ENCODE measurements around the gene CLEC17A. TPM values are rescaled to one million over a fixed set of nuclear protein-coding genes. Genes with fewer than 3 reads are reported as not detected.
"Not testable (repeated sequence)": the region's sequence is repeated elsewhere in the genome, so short reads cannot be mapped to it uniquely, and the experiment has no call there.

CLEC17A gene
- polyA plus RNA-seq, 1 experiment, result not detected

- ChIA-PET POLR2A (no interaction called here), CTCF (interaction anchor here (1.3 kb wide), 1 partner anchor 39 kb away, joined by 3 read pairs; no protein-coding TSS in a partner anchor)
- Histone ChIP-seq H3K4me3 (ENCODE audit: low read depth, low read length) (no peak overlapping the region), H3K27me3 (ENCODE audit: control insufficient read depth, insufficient read depth, low read length) (no peaks in the 10 kb centered on the region), H3K36me3 (ENCODE audit: control insufficient read depth, insufficient read depth, low read length) (no peaks in the 10 kb centered on the region)
- DNase-seq (ENCODE audit: low read depth), result no peak
- no peak for TF ChIP-seq CTCF (IDR thresholded peaks at IDR 0.05; ENCODE audit: insufficient read depth, low read depth, low read length)
Observed at GRCh38 chr19:14612657-14613056, 29.8 kb downstream of the CLEC17A start.

GRCh38 chr19:14613399-14614098 lies 30.7 kb downstream of the CLEC17A start:
- H3K36me3 ChIP-seq (ENCODE audit: control insufficient read depth, insufficient read depth, low read length); CTCF ChIA-PET; DNase-seq (ENCODE audit: low read depth); POLR2A ChIA-PET; H3K4me3 ChIP-seq (ENCODE audit: low read depth, low read length); H3K27me3 ChIP-seq (ENCODE audit: control insufficient read depth, insufficient read depth, low read length): not testable (repeated sequence)

GRCh38 chr19:14614099-14614412 lies 31.2 kb downstream of the CLEC17A start:
- no peak overlapping the region for H3K4me3 ChIP-seq (ENCODE audit: low read depth, low read length)
- CTCF ChIA-PET, result no interaction called here
- POLR2A ChIA-PET, result no interaction called here
- no peaks in the 10 kb centered on the region for H3K27me3 ChIP-seq (ENCODE audit: control insufficient read depth, insufficient read depth, low read length)
- TF ChIP-seq CTCF (IDR thresholded peaks at IDR 0.05; ENCODE audit: insufficient read depth, low read depth, low read length), result no peak
- DNase-seq (ENCODE audit: low read depth), result no peak
- no peaks in the 10 kb centered on the region for H3K36me3 ChIP-seq (ENCODE audit: control insufficient read depth, insufficient read depth, low read length)

GRCh38 chr19:14615623-14616022 lies 32.7 kb downstream of the CLEC17A start:
- ChIA-PET CTCF (no interaction called here), POLR2A (no interaction called here)
- no peak for DNase-seq (ENCODE audit: low read depth)
- Histone ChIP-seq H3K4me3 (ENCODE audit: low read depth, low read length) (no peak overlapping the region), H3K36me3 (ENCODE audit: control insufficient read depth, insufficient read depth, low read length) (no peaks in the 10 kb centered on the region), H3K27me3 (ENCODE audit: control insufficient read depth, insufficient read depth, low read length) (no peaks in the 10 kb centered on the region)
- no peak for TF ChIP-seq CTCF (IDR thresholded peaks at IDR 0.05; ENCODE audit: insufficient read depth, low read depth, low read length)

- Histone ChIP-seq H3K4me3 (ENCODE audit: low read depth, low read length) (no peak overlapping the region), H3K36me3 (ENCODE audit: control insufficient read depth, insufficient read depth, low read length) (no peaks in the 10 kb centered on the region), H3K27me3 (ENCODE audit: control insufficient read depth, insufficient read depth, low read length) (no peaks in the 10 kb centered on the region)
- no peak for TF ChIP-seq CTCF (IDR thresholded peaks at IDR 0.05; ENCODE audit: insufficient read depth, low read depth, low read length)
- CTCF ChIA-PET, result no interaction called here
- DNase-seq (ENCODE audit: low read depth), result no peak
- POLR2A ChIA-PET, result no interaction called here
Observed at GRCh38 chr19:14616407-14616806, 33.5 kb downstream of the CLEC17A start.

- H3K4me3 ChIP-seq (ENCODE audit: low read depth, low read length), result no peak overlapping the region
- POLR2A ChIA-PET, result no interaction called here
- H3K36me3 ChIP-seq (ENCODE audit: control insufficient read depth, insufficient read depth, low read length), result no peaks in the 10 kb centered on the region
- no peak for TF ChIP-seq CTCF (IDR thresholded peaks at IDR 0.05; ENCODE audit: insufficient read depth, low read depth, low read length)
- CTCF ChIA-PET, result no interaction called here
- H3K27me3 ChIP-seq (ENCODE audit: control insufficient read depth, insufficient read depth, low read length), result no peaks in the 10 kb centered on the region
- DNase-seq (ENCODE audit: low read depth), result no peak
Observed at GRCh38 chr19:14619404-14619803, 36.5 kb downstream of the CLEC17A start.

- H3K27me3 ChIP-seq (ENCODE audit: control insufficient read depth, insufficient read depth, low read length); H3K4me3 ChIP-seq (ENCODE audit: low read depth, low read length); DNase-seq (ENCODE audit: low read depth); CTCF ChIA-PET; H3K36me3 ChIP-seq (ENCODE audit: control insufficient read depth, insufficient read depth, low read length); POLR2A ChIA-PET: not testable (repeated sequence)
Observed at GRCh38 chr19:14624491-14624890, 41.6 kb downstream of the CLEC17A start.
